Right atrium auricular region (tissue), 2 donors: ENCODE measurements around the gene UGT1A10. TPM values are rescaled to one million over a fixed set of nuclear protein-coding genes. Genes with fewer than 3 reads are reported as not detected.

Experiments used
- DNase-seq: peaks from one replicate; pipeline ENCODE4 v3.0.0-alpha.2; 2019; ENCODE audit warnings: low spot score
- H3K27ac ChIP-seq, 2 donors: fragments of 200-600 bp; sonication (generic); 1 replicate in 1 of 2; 2 replicates in 1 of 2; pipeline ENCODE4 v1.5.1; 2016 to 2019
- H3K27me3 ChIP-seq, 2 donors: fragments of 200-600 bp; sonication (generic); one replicate each; pipeline versions ENCODE4 v1.5.1 to v1.6.0; 2017 to 2019
- H3K36me3 ChIP-seq: fragments of 200-600 bp; sonication (generic); one replicate; pipeline ENCODE4 v1.5.1; 2016
- H3K4me1 ChIP-seq, 2 donors: fragments of 200-600 bp; sonication (generic); one replicate each; pipeline versions ENCODE4 v1.5.1 to v1.6.0; 2017 to 2019
- H3K4me3 ChIP-seq, 2 donors: fragments of 200-600 bp; sonication (generic); 1 replicate in 1 of 2; 2 replicates in 1 of 2; pipeline ENCODE4 v1.5.1; 2017 to 2019; ENCODE audit warnings: mild to moderate bottlenecking in 1 of 2, moderate library complexity in 1 of 2
- H3K9me3 ChIP-seq, 2 donors: fragments of 200-600 bp; sonication (generic); one replicate each; pipeline ENCODE4 v1.5.1; 2019
- CTCF ChIP-seq, 2 donors: fragments of 200-600 bp; sonication (generic); IDR thresholded peaks; one replicate each; pipeline ENCODE4 v1.5.1; 2019; ENCODE audit warnings: antibody characterized with exemption in 2 of 2
- total RNA-seq, 2 donors: library from RNA; depleted of rRNA; stranded (reverse); fragments of >200 nt; gene quantifications; one replicate each; pipeline ENCODE4 v1.1.0, GENCODE V29; 2016

UGT1A10 gene
- total RNA-seq, 2 donors from 2014 or later, result not detected

- no peak for TF ChIP-seq CTCF (IDR thresholded peaks at IDR 0.05)
- no peak overlapping the region for H3K4me3 ChIP-seq
- no peak overlapping the region for H3K27ac ChIP-seq
- no peaks in the 10 kb centered on the region for H3K9me3 ChIP-seq
- DNase-seq, result no peak
- H3K36me3 ChIP-seq, result no peaks in the 10 kb centered on the region
- H3K4me1 ChIP-seq, result no peaks in the 10 kb centered on the region
- no peaks in the 10 kb centered on the region for H3K27me3 ChIP-seq
Measured at GRCh38 chr2:233690444-233690843, 54.2 kb downstream of the UGT1A10 start.

- Histone ChIP-seq H3K4me1 (no peaks in the 10 kb centered on the region), H3K4me3 (no peak overlapping the region), H3K36me3 (no peaks in the 10 kb centered on the region), H3K27me3 (no peaks in the 10 kb centered on the region), H3K9me3 (no peaks in the 10 kb centered on the region), H3K27ac (no peak overlapping the region)
- DNase-seq, result no peak
- TF ChIP-seq CTCF (IDR thresholded peaks at IDR 0.05), result no peak
Measured at GRCh38 chr2:233691443-233692433, 55.5 kb downstream of the UGT1A10 start.

- Histone ChIP-seq H3K36me3 (no peaks in the 10 kb centered on the region), H3K27ac (no peak within 1 kb of the TSS), H3K4me1 (no peaks in the 10 kb centered on the region), H3K9me3 (no peaks in the 10 kb centered on the region), H3K27me3 (no peaks in the 10 kb centered on the region), H3K4me3 (no peak within 1 kb of the TSS)
- DNase-seq, result no peak
- TF ChIP-seq CTCF (IDR thresholded peaks at IDR 0.05), result no peak
Measured at GRCh38 chr2:233692648-233693047, 56.4 kb downstream of the UGT1A10 start, which contains the start of gene UGT1A6. UGT1A6 (plus strand) TSS chr2:233692890; CDS start chr2:233693005, 115 bp downstream.

GRCh38 chr2:233693963-233694362, 57.7 kb downstream of the UGT1A10 start:
- TF ChIP-seq CTCF (IDR thresholded peaks at IDR 0.05), result no peak
- H3K4me1 ChIP-seq, result no peaks in the 10 kb centered on the region
- H3K9me3 ChIP-seq, result no peaks in the 10 kb centered on the region
- no peak overlapping the region for H3K4me3 ChIP-seq
- H3K36me3 ChIP-seq, result no peaks in the 10 kb centered on the region
- H3K27ac ChIP-seq, result no peak overlapping the region
- no peaks in the 10 kb centered on the region for H3K27me3 ChIP-seq
- DNase-seq, result no peak

- H3K4me1 ChIP-seq, result no peaks in the 10 kb centered on the region
- H3K9me3 ChIP-seq, result no peaks in the 10 kb centered on the region
- no peak for TF ChIP-seq CTCF (IDR thresholded peaks at IDR 0.05)
- H3K27ac ChIP-seq, result no peak overlapping the region
- DNase-seq, result no peak
- H3K27me3 ChIP-seq, result no peaks in the 10 kb centered on the region
- H3K4me3 ChIP-seq, result no peak overlapping the region
- no peaks in the 10 kb centered on the region for H3K36me3 ChIP-seq
Measured at GRCh38 chr2:233698740-233699139, 62.5 kb downstream of the UGT1A10 start.
